Measurements from ENCODE around the gene C1RL.

- no peak for TF ChIP-seq CTCF (IDR thresholded peaks at IDR 0.05)
- TF ChIP-seq POLR2A (IDR thresholded peaks at IDR 0.05), result no peak
- TF ChIP-seq POLR2AphosphoS5 (IDR thresholded peaks at IDR 0.05), result no peak
Observed at GRCh38 chr12:7061596-7061995, 47.4 kb downstream of the C1RL start.

Data from stomach (tissue), 4 donors.